ENCODE measurements around the gene PLCB4.

PLCB4 gene

GRCh38 chr20:9413001-9413400 lies 344.1 kb downstream of the PLCB4 start:
- Histone ChIP-seq H3K36me3 (ENCODE audit: insufficient read depth, low read length) (no peaks in the 10 kb centered on the region), H3K4me3 (ENCODE audit: low read depth in 1 of 2, low read length in 2 of 2) (no peak overlapping the region), H3K9ac (ENCODE audit: low read length) (no peak overlapping the region), H3K9me3 (ENCODE audit: low read length) (no peaks in the 10 kb centered on the region), H3K4me1 (ENCODE audit: insufficient read depth, low read length) (no peaks in the 10 kb centered on the region), H3K27me3 (ENCODE audit: control insufficient read depth in 1 of 2, insufficient read depth in 2 of 2, low read length in 2 of 2) (no peaks in the 10 kb centered on the region), H3K27ac (ENCODE audit: low read depth, low read length) (no peak overlapping the region)

- no peaks in the 10 kb centered on the region for H3K36me3 ChIP-seq (ENCODE audit: insufficient read depth, low read length)
- H3K27ac ChIP-seq (ENCODE audit: low read depth, low read length), result no peak overlapping the region
- H3K27me3 ChIP-seq (ENCODE audit: control insufficient read depth in 1 of 2, insufficient read depth in 2 of 2, low read length in 2 of 2), result no peaks in the 10 kb centered on the region
- no peak overlapping the region for H3K4me3 ChIP-seq (ENCODE audit: low read depth in 1 of 2, low read length in 2 of 2)
- H3K9ac ChIP-seq (ENCODE audit: low read length), result no peak overlapping the region
- no peaks in the 10 kb centered on the region for H3K9me3 ChIP-seq (ENCODE audit: low read length)
- no peaks in the 10 kb centered on the region for H3K4me1 ChIP-seq (ENCODE audit: insufficient read depth, low read length)
Measured at GRCh38 chr20:9415426-9415825, 346.5 kb downstream of the PLCB4 start.

- no peaks in the 10 kb centered on the region for H3K27me3 ChIP-seq (ENCODE audit: control insufficient read depth in 1 of 2, insufficient read depth in 2 of 2, low read length in 2 of 2)
- H3K4me3 ChIP-seq (ENCODE audit: low read depth in 1 of 2, low read length in 2 of 2), result no peak overlapping the region
- no peaks in the 10 kb centered on the region for H3K9me3 ChIP-seq (ENCODE audit: low read length)
- no peaks in the 10 kb centered on the region for H3K4me1 ChIP-seq (ENCODE audit: insufficient read depth, low read length)
- no peaks in the 10 kb centered on the region for H3K36me3 ChIP-seq (ENCODE audit: insufficient read depth, low read length)
- no peak overlapping the region for H3K27ac ChIP-seq (ENCODE audit: low read depth, low read length)
- H3K9ac ChIP-seq (ENCODE audit: low read length), result no peak overlapping the region
Measured at GRCh38 chr20:9416421-9416820, 347.5 kb downstream of the PLCB4 start.

- no peaks in the 10 kb centered on the region for H3K36me3 ChIP-seq (ENCODE audit: insufficient read depth, low read length)
- H3K9ac ChIP-seq (ENCODE audit: low read length), result no peak overlapping the region
Measured at GRCh38 chr20:9417665-9418064, 348.8 kb downstream of the PLCB4 start.

GRCh38 chr20:9422321-9423057 lies 353.6 kb downstream of the PLCB4 start:
- no peak overlapping the region for H3K27ac ChIP-seq (ENCODE audit: low read depth, low read length)
- no peaks in the 10 kb centered on the region for H3K4me1 ChIP-seq (ENCODE audit: insufficient read depth, low read length)
- no peak overlapping the region for H3K4me3 ChIP-seq (ENCODE audit: low read depth in 1 of 2, low read length in 2 of 2)
- H3K27me3 ChIP-seq (ENCODE audit: control insufficient read depth in 1 of 2, insufficient read depth in 2 of 2, low read length in 2 of 2), result no peaks in the 10 kb centered on the region
- no peak overlapping the region for H3K9ac ChIP-seq (ENCODE audit: low read length)
- no peaks in the 10 kb centered on the region for H3K9me3 ChIP-seq (ENCODE audit: low read length)
- no peaks in the 10 kb centered on the region for H3K36me3 ChIP-seq (ENCODE audit: insufficient read depth, low read length)

More at GRCh38 chr20:9417665-9418064, 348.8 kb downstream of the PLCB4 start:
- no peaks in the 10 kb centered on the region for H3K4me1 ChIP-seq (ENCODE audit: insufficient read depth, low read length)
- H3K27ac ChIP-seq (ENCODE audit: low read depth, low read length), result no peak overlapping the region
- H3K27me3 ChIP-seq (ENCODE audit: control insufficient read depth in 1 of 2, insufficient read depth in 2 of 2, low read length in 2 of 2), result no peaks in the 10 kb centered on the region
- no peaks in the 10 kb centered on the region for H3K9me3 ChIP-seq (ENCODE audit: low read length)
- no peak overlapping the region for H3K4me3 ChIP-seq (ENCODE audit: low read depth in 1 of 2, low read length in 2 of 2)

- Histone ChIP-seq H3K9me3 (ENCODE audit: low read length) (no peaks in the 10 kb centered on the region), H3K4me1 (ENCODE audit: insufficient read depth, low read length) (no peaks in the 10 kb centered on the region), H3K27ac (ENCODE audit: low read depth, low read length) (no peak overlapping the region), H3K27me3 (ENCODE audit: control insufficient read depth in 1 of 2, insufficient read depth in 2 of 2, low read length in 2 of 2) (no peaks in the 10 kb centered on the region), H3K36me3 (ENCODE audit: insufficient read depth, low read length) (no peaks in the 10 kb centered on the region), H3K9ac (ENCODE audit: low read length) (no peak overlapping the region), H3K4me3 (ENCODE audit: low read depth in 1 of 2, low read length in 2 of 2) (no peak overlapping the region)
Measured at GRCh38 chr20:9424551-9424950, 355.7 kb downstream of the PLCB4 start.

GRCh38 chr20:9427430-9428291 lies 358.8 kb downstream of the PLCB4 start:
- Histone ChIP-seq H3K27ac (ENCODE audit: low read depth, low read length) (no peak overlapping the region), H3K9me3 (ENCODE audit: low read length) (no peaks in the 10 kb centered on the region), H3K4me1 (ENCODE audit: insufficient read depth, low read length) (no peaks in the 10 kb centered on the region), H3K9ac (ENCODE audit: low read length) (no peak overlapping the region), H3K4me3 (ENCODE audit: low read depth in 1 of 2, low read length in 2 of 2) (no peak overlapping the region), H3K27me3 (ENCODE audit: control insufficient read depth in 1 of 2, insufficient read depth in 2 of 2, low read length in 2 of 2) (no peaks in the 10 kb centered on the region), H3K36me3 (ENCODE audit: insufficient read depth, low read length) (no peaks in the 10 kb centered on the region)

- H3K27me3 ChIP-seq (ENCODE audit: control insufficient read depth in 1 of 2, insufficient read depth in 2 of 2, low read length in 2 of 2), result no peaks in the 10 kb centered on the region
- no peak overlapping the region for H3K27ac ChIP-seq (ENCODE audit: low read depth, low read length)
- H3K36me3 ChIP-seq (ENCODE audit: insufficient read depth, low read length), result no peaks in the 10 kb centered on the region
- no peaks in the 10 kb centered on the region for H3K4me1 ChIP-seq (ENCODE audit: insufficient read depth, low read length)
- H3K4me3 ChIP-seq (ENCODE audit: low read depth in 1 of 2, low read length in 2 of 2), result no peak overlapping the region
- no peaks in the 10 kb centered on the region for H3K9me3 ChIP-seq (ENCODE audit: low read length)
- H3K9ac ChIP-seq (ENCODE audit: low read length), result no peak overlapping the region
Measured at GRCh38 chr20:9428292-9428607, 359.4 kb downstream of the PLCB4 start.

- H3K9me3 ChIP-seq (ENCODE audit: low read length), result no peaks in the 10 kb centered on the region
- H3K9ac ChIP-seq (ENCODE audit: low read length), result no peak overlapping the region
- H3K36me3 ChIP-seq (ENCODE audit: insufficient read depth, low read length), result peaks cover 13% of the 10 kb centered on the region
- H3K4me1 ChIP-seq (ENCODE audit: insufficient read depth, low read length), result no peaks in the 10 kb centered on the region
- no peak overlapping the region for H3K4me3 ChIP-seq (ENCODE audit: low read depth in 1 of 2, low read length in 2 of 2)
- H3K27me3 ChIP-seq (ENCODE audit: control insufficient read depth in 1 of 2, insufficient read depth in 2 of 2, low read length in 2 of 2), result no peaks in the 10 kb centered on the region
- no peak overlapping the region for H3K27ac ChIP-seq (ENCODE audit: low read depth, low read length)
Measured at GRCh38 chr20:9439806-9440205, 370.9 kb downstream of the PLCB4 start.

- no peaks in the 10 kb centered on the region for H3K9me3 ChIP-seq (ENCODE audit: low read length)
- H3K36me3 ChIP-seq (ENCODE audit: insufficient read depth, low read length), result peaks cover 13% of the 10 kb centered on the region
- H3K4me3 ChIP-seq (ENCODE audit: low read depth in 1 of 2, low read length in 2 of 2), result no peak overlapping the region
- H3K4me1 ChIP-seq (ENCODE audit: insufficient read depth, low read length), result no peaks in the 10 kb centered on the region
- no peak overlapping the region for H3K9ac ChIP-seq (ENCODE audit: low read length)
- no peak overlapping the region for H3K27ac ChIP-seq (ENCODE audit: low read depth, low read length)
- no peaks in the 10 kb centered on the region for H3K27me3 ChIP-seq (ENCODE audit: control insufficient read depth in 1 of 2, insufficient read depth in 2 of 2, low read length in 2 of 2)
Measured at GRCh38 chr20:9440892-9441291, 372.0 kb downstream of the PLCB4 start.

GRCh38 chr20:9441948-9442347 lies 373.1 kb downstream of the PLCB4 start:
- no peaks in the 10 kb centered on the region for H3K27me3 ChIP-seq (ENCODE audit: control insufficient read depth in 1 of 2, insufficient read depth in 2 of 2, low read length in 2 of 2)
- no peaks in the 10 kb centered on the region for H3K4me1 ChIP-seq (ENCODE audit: insufficient read depth, low read length)
- peaks cover 13% of the 10 kb centered on the region for H3K36me3 ChIP-seq (ENCODE audit: insufficient read depth, low read length)
- no peak overlapping the region for H3K4me3 ChIP-seq (ENCODE audit: low read depth in 1 of 2, low read length in 2 of 2)
- no peak overlapping the region for H3K27ac ChIP-seq (ENCODE audit: low read depth, low read length)
- H3K9me3 ChIP-seq (ENCODE audit: low read length), result no peaks in the 10 kb centered on the region
- no peak overlapping the region for H3K9ac ChIP-seq (ENCODE audit: low read length)
